GM12892 (cell line): ENCODE results near the gene AGPAT4.

ENCODE experiments used
- POLR2A ChIP-seq: IDR thresholded peaks from 2 replicates; pipeline ENCODE4 v1.6.1; 2011; ENCODE audit warnings: low read depth, low read length, control low read depth
- POLR2AphosphoS5 ChIP-seq: IDR thresholded peaks from 2 replicates; pipeline ENCODE4 v1.6.1; 2011; ENCODE audit warnings: low read depth, low read length, control low read depth
- TAF1 ChIP-seq: IDR thresholded peaks from 2 replicates; pipeline ENCODE4 v1.6.1; 2011; ENCODE audit warnings: low read depth, mild to moderate bottlenecking, control low read depth, low read length, borderline replicate concordance

DNA sequence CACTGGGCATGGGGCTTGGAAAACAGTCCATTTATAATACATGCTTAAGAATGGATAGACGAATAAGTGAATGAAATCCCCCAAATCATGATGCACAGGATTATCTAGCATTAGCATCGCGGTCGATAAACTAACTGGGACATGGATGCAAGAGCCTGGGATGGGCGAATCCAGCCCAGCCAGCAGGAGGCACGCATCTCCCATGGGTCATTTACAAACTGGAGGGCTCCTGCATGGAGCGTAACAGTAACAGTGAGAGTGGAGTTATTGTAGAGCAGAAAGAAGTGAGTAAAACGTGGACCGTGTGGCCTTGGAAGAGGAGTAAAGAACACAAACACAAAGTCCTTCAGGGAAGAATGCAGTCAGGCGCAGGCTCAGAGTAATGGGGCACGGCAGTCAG, 136.5 kb downstream of the AGPAT4 start:
- TF ChIP-seq POLR2A: no peak
- no peak for TF ChIP-seq POLR2AphosphoS5
- no peak for TF ChIP-seq TAF1
